IMR-90 (cell line): ENCODE results near the gene SLC12A4. TPM values are rescaled to one million over a fixed set of nuclear protein-coding genes. Genes with fewer than 3 reads are reported as not detected.

Source experiments
- ATAC-seq: fragments of 200-7000 bp; cut with Tn5 transposase; 2 replicates; pipeline ENCODE4 v1.9.1; 2020; ENCODE audit warnings: low read depth, mild to moderate bottlenecking, moderate library complexity
- BruUV-seq: library from RNA; stranded (reverse); fragments of 400-500 nt; replicated peaks from 2 replicates; lab custom pipeline; 2021; lab: Mats Ljungman, UMichigan
- CTCF ChIA-PET: fragments of 300-600 bp; formaldehyde crosslinking; extraction: SDS; loops from one replicate; lab custom pipeline; 2021; ENCODE audit warnings: antibody characterized with exemption; lab: Yijun Ruan, JAX
- POLR2A ChIA-PET: fragments of 300-600 bp; sonication (Branson Sonifier 250); formaldehyde crosslinking; loops from one replicate; lab custom pipeline; 2022; ENCODE audit warnings: antibody characterized with exemption; ENCODE audit not compliant: unreplicated experiment; lab: Charles Lee
- DNase-seq: peaks from one replicate; pipeline ENCODE4 v3.0.0; 2013
- H2AFZ ChIP-seq: replicated peaks from 2 replicates; pipeline ENCODE3; 2013; ENCODE audit warnings: low read length, mild to moderate bottlenecking; ENCODE audit not compliant: poor library complexity
- H2AK5ac ChIP-seq: 2 replicates; pipeline ENCODE4 v1.6.1; 2013; ENCODE audit warnings: low read depth, low read length, inconsistent platforms
- H2AK9ac ChIP-seq: replicated peaks from 2 replicates; pipeline ENCODE3; 2013; ENCODE audit warnings: mild to moderate bottlenecking, low read depth, low read length, moderate library complexity; ENCODE audit not compliant: poor library complexity
- H2BK120ac ChIP-seq: 2 replicates; pipeline ENCODE4 v1.6.1; 2013; ENCODE audit warnings: low read depth, low read length, inconsistent platforms
- H2BK15ac ChIP-seq: 3 replicates; pipeline ENCODE4 v1.6.1; 2013; ENCODE audit warnings: low read depth, low read length, inconsistent platforms
- H2BK20ac ChIP-seq: 2 replicates; pipeline ENCODE4 v1.6.1; 2013; ENCODE audit warnings: low read depth, mild to moderate bottlenecking, inconsistent platforms, low read length, moderate library complexity
- H2BK5ac ChIP-seq: 2 replicates; pipeline ENCODE4 v1.6.1; 2013; ENCODE audit warnings: mild to moderate bottlenecking, low read depth, low read length, inconsistent platforms; ENCODE audit not compliant: poor library complexity, severe bottlenecking
- H3K14ac ChIP-seq: replicated peaks from 2 replicates; pipeline ENCODE4 v1.6.1; 2013; ENCODE audit warnings: low read depth, low read length, inconsistent platforms
- H3K18ac ChIP-seq: 2 replicates; pipeline ENCODE4 v1.6.1; 2013; ENCODE audit warnings: low read depth, low read length, control low read depth
- H3K23ac ChIP-seq: 2 replicates; pipeline ENCODE4 v1.6.1; 2013; ENCODE audit warnings: low read depth, low read length, inconsistent platforms
- H3K27ac ChIP-seq: 2 replicates; pipeline ENCODE4 v1.5.1; 2013; ENCODE audit warnings: mild to moderate bottlenecking, control low read depth, low read length; ENCODE audit not compliant: insufficient read depth
- H3K27me3 ChIP-seq: 2 replicates; pipeline ENCODE4 v1.6.1; 2013; ENCODE audit warnings: low read length; ENCODE audit not compliant: control insufficient read depth, insufficient read depth
- H3K36me3 ChIP-seq: 2 replicates; pipeline ENCODE4 v1.6.1; 2013; ENCODE audit warnings: low read length, mixed read lengths; ENCODE audit not compliant: control insufficient read depth, insufficient read depth
- H3K4ac ChIP-seq: 2 replicates; pipeline ENCODE4 v1.6.1; 2013; ENCODE audit warnings: low read depth, low read length, inconsistent platforms
- H3K4me1 ChIP-seq: 2 replicates; pipeline ENCODE4 v1.6.1; 2013; ENCODE audit warnings: low read length, mixed read lengths; ENCODE audit not compliant: control insufficient read depth, insufficient read depth
- H3K4me2 ChIP-seq: 2 replicates; pipeline ENCODE4 v1.6.1; 2013; ENCODE audit warnings: low read depth, mild to moderate bottlenecking, control low read depth, low read length, moderate library complexity
- H3K4me3 ChIP-seq: 2 replicates; pipeline ENCODE4 v1.5.1; 2013; ENCODE audit warnings: low read depth, mild to moderate bottlenecking, control low read depth, low read length, moderate library complexity; ENCODE audit not compliant: insufficient read depth
- H3K56ac ChIP-seq: 2 replicates; pipeline ENCODE4 v1.6.1; 2013; ENCODE audit warnings: low read length, inconsistent platforms; ENCODE audit not compliant: insufficient read depth; ENCODE audit errors: extremely low read depth
- H3K79me1 ChIP-seq, 2 experiments: 2 replicates each; pipeline ENCODE4 v1.6.1; 2013; ENCODE audit warnings: low read length in 2 of 2, inconsistent platforms in 1 of 2, low read depth in 1 of 2
- H3K9ac ChIP-seq: 2 replicates; pipeline ENCODE4 v1.6.1; 2013; ENCODE audit warnings: low read depth, low read length, control low read depth
- H3K9me1 ChIP-seq: 2 replicates; pipeline ENCODE4 v1.6.1; 2013; ENCODE audit warnings: low read length, inconsistent platforms; ENCODE audit not compliant: insufficient read depth
- H3K9me3 ChIP-seq: 2 replicates; pipeline ENCODE4 v1.6.1; 2013; ENCODE audit warnings: low read length; ENCODE audit not compliant: control insufficient read depth, insufficient read depth
- H4K20me1 ChIP-seq: 2 replicates; pipeline ENCODE4 v1.6.1; 2013; ENCODE audit warnings: low read length, inconsistent platforms; ENCODE audit not compliant: insufficient read depth
- H4K5ac ChIP-seq: 2 replicates; pipeline ENCODE4 v1.6.1; 2013; ENCODE audit warnings: mild to moderate bottlenecking, low read depth, low read length, control low read depth
- H4K8ac ChIP-seq, 2 experiments: 2 replicates each; pipeline ENCODE4 v1.6.1; 2013; ENCODE audit warnings: low read depth in 2 of 2, low read length in 2 of 2, control low read depth in 1 of 2, inconsistent platforms in 1 of 2
- H4K91ac ChIP-seq: 2 replicates; pipeline ENCODE4 v1.6.1; 2013; ENCODE audit warnings: low read depth, low read length, inconsistent platforms; ENCODE audit not compliant: insufficient read depth
- FOS ChIP-seq: fragments of 150-350 bp; IDR thresholded peaks from 2 replicates; pipeline ENCODE4 v1.6.1; 2016; ENCODE audit warnings: low read depth, low read length
- MXI1 ChIP-seq: IDR thresholded peaks from 2 replicates; pipeline ENCODE4 v1.6.1; 2012; ENCODE audit warnings: low read depth, mild to moderate bottlenecking, low read length, moderate library complexity, borderline replicate concordance
- NFE2L2 ChIP-seq: fragments of 150-350 bp; IDR thresholded peaks from 2 replicates; pipeline ENCODE4 v1.6.1; 2016; ENCODE audit warnings: low read depth, mild to moderate bottlenecking, low read length
- SMC3 ChIP-seq: fragments of 150-350 bp; IDR thresholded peaks from 2 replicates; pipeline ENCODE4 v1.6.1; 2016; ENCODE audit warnings: low read depth, mild to moderate bottlenecking, antibody characterized with exemption, low read length, moderate library complexity
- WGBS, 2 experiments: methylation state at CpG; one replicate each; pipeline versions ENCODE4 v1.1.5 to v1.1.7; 2013; ENCODE audit warnings: missing lambda C conversion rate in 2 of 2; ENCODE audit not compliant: insufficient read length in 1 of 2; ENCODE audit errors: extremely low coverage in 2 of 2; 5-methylcytosine and 5-hydroxymethylcytosine counted together
- dilution Hi-C: fragments of 300-500 bp; cut with HindIII; formaldehyde crosslinking; loops from one replicate; pipeline ENCODE4 v1.14.3; 2018; ENCODE audit warnings: low sequenced_read_pairs; ENCODE audit not compliant: unreplicated experiment
- in situ Hi-C: fragments of 300-500 bp; cut with MboI; formaldehyde crosslinking; loops from 3 replicates; pipeline ENCODE4 v1.14.3; 2019; ENCODE audit warnings: low sequenced_read_pairs, inconsistent platforms, mixed read lengths
- intact Hi-C: fragments of 100-400 bp; cut with micrococcal nuclease; formaldehyde crosslinking; loops from 2 replicates; pipeline ENCODE4 v1.10.0; 2022
- polyA plus RNA-seq, 3 experiments: library from polyadenylated mRNA; depleted of rRNA; stranded (reverse); fragments of >200 nt; gene quantifications; 2 replicates each; pipeline ENCODE4 v1.2.3, GENCODE V29; 2012; ENCODE audit warnings: low replicate concordance in 1 of 3
- total RNA-seq: library from RNA; depleted of rRNA; stranded (reverse); fragments of >200 nt; gene quantifications from 2 replicates; pipeline ENCODE4 v1.2.3, GENCODE V29; 2012
- TF ChIP-seq, protein P1 (sequence below): fragments of 150-350 bp; IDR thresholded peaks from 2 replicates; pipeline ENCODE4 v1.6.1; 2017; ENCODE audit warnings: mild to moderate bottlenecking, antibody characterized with exemption, low read length, low read depth

The SLC12A4 gene
- total and polyA plus RNA-seq, 2 of the 4 experiments (the other 2 are of a cell fraction): 36.6 to 132 TPM

- no peaks in the 10 kb centered on the region for H3K36me3 ChIP-seq
- 94% methylated on average over 21 of the region's 49 CpGs; no CpG with 5 or more reads in 1 of the 2 experiments for WGBS, 2 experiments
- dilution Hi-C loops: no loop called here
- no peaks in the 10 kb centered on the region for H3K9me3 ChIP-seq
- H4K5ac ChIP-seq: no peak overlapping the region
- no peak overlapping the region for H3K56ac ChIP-seq
- no peak overlapping the region for H2BK15ac ChIP-seq
- no peaks in the 10 kb centered on the region for H3K79me1 ChIP-seq
- ATAC-seq (no peak), DNase-seq (no peak)
- TF ChIP-seq MXI1: no peak
- TF ChIP-seq, protein P1, sequence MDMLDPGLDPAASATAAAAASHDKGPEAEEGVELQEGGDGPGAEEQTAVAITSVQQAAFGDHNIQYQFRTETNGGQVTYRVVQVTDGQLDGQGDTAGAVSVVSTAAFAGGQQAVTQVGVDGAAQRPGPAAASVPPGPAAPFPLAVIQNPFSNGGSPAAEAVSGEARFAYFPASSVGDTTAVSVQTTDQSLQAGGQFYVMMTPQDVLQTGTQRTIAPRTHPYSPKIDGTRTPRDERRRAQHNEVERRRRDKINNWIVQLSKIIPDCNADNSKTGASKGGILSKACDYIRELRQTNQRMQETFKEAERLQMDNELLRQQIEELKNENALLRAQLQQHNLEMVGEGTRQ: no peak
- no peak for TF ChIP-seq NFE2L2
- no peak for TF ChIP-seq SMC3
- TF ChIP-seq FOS: no peak
- no peak overlapping the region for H3K27ac ChIP-seq
- H4K20me1 ChIP-seq: no peaks in the 10 kb centered on the region
- H2AK9ac ChIP-seq: no peak overlapping the region
- no peak overlapping the region for H2BK120ac ChIP-seq
- CTCF ChIA-PET: no interaction called here
- H3K23ac ChIP-seq: no peak overlapping the region
- H3K4me1 ChIP-seq: peaks cover 1% of the 10 kb centered on the region; the same call in 1 of the 2 replicates
- H3K27me3 ChIP-seq: peaks cover 17% of the 10 kb centered on the region
- H3K4ac ChIP-seq: no peak overlapping the region
- POLR2A ChIA-PET: interaction anchor here (0.6 kb wide), 1 partner anchor 53 kb away, joined by 4 read pairs; no protein-coding TSS in a partner anchor
- intact Hi-C loops: no loop called here
- no peak overlapping the region for H3K14ac ChIP-seq
- no peak overlapping the region for H2BK20ac ChIP-seq
- no peak overlapping the region for H2BK5ac ChIP-seq
- H3K9me1 ChIP-seq: no peaks in the 10 kb centered on the region
- in situ Hi-C loops: loop anchor here (10.0 kb wide), 1 partner anchor 243 kb away; no protein-coding TSS in a partner anchor
- H3K18ac ChIP-seq: no peak overlapping the region
- no peak overlapping the region for H3K4me2 ChIP-seq
- BruUV-seq: no TSS peak
- H2AK5ac ChIP-seq: no peak overlapping the region
- no peak overlapping the region for H2AFZ ChIP-seq
- no peak overlapping the region for H4K91ac ChIP-seq
- H3K9ac ChIP-seq: no peak overlapping the region
- H4K8ac ChIP-seq: no peak overlapping the region
- H3K4me3 ChIP-seq: no peak overlapping the region
Measured at GRCh38 chr16:67982011-67982696, 13.7 kb upstream of the SLC12A4 start.
